ENCODE data around the gene ASRGL1. TPM values are rescaled to one million over a fixed set of nuclear protein-coding genes. Genes with fewer than 3 reads are reported as not detected.

ASRGL1 gene
- total RNA-seq, 2 donors from 2014 or later: 27.6 to 93.0 TPM

DNA sequence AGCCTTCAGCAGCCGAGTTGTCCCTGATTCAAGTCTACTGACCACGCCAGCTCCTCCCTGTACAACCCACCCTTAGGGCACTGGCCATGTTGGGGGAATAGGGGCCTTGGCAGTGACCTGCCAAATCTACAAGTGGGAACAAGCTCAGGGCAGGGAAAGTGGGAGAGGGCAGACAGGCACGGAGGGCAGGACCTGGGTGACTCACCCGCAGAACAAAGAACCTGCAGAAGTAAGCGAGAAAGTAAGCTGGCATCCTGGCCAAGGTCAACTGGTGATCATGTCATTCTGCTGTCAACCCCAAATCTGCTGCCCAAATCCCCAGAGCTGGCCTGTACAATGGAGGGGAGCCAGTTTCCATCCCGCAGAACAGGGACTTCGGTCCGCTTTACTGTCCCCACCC is 73.7 kb downstream of the ASRGL1 start:
- DNase-seq (ENCODE audit: low spot score): no peak
- TF ChIP-seq, protein P1, sequence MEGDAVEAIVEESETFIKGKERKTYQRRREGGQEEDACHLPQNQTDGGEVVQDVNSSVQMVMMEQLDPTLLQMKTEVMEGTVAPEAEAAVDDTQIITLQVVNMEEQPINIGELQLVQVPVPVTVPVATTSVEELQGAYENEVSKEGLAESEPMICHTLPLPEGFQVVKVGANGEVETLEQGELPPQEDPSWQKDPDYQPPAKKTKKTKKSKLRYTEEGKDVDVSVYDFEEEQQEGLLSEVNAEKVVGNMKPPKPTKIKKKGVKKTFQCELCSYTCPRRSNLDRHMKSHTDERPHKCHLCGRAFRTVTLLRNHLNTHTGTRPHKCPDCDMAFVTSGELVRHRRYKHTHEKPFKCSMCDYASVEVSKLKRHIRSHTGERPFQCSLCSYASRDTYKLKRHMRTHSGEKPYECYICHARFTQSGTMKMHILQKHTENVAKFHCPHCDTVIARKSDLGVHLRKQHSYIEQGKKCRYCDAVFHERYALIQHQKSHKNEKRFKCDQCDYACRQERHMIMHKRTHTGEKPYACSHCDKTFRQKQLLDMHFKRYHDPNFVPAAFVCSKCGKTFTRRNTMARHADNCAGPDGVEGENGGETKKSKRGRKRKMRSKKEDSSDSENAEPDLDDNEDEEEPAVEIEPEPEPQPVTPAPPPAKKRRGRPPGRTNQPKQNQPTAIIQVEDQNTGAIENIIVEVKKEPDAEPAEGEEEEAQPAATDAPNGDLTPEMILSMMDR (IDR thresholded peaks at IDR 0.05): no peak
- TF ChIP-seq POLR2AphosphoS5 (IDR thresholded peaks at IDR 0.05): no peak
- no peak for TF ChIP-seq POLR2A (IDR thresholded peaks at IDR 0.05)
- no peaks in the 10 kb centered on the region for H3K4me1 ChIP-seq (replicated peaks)
- no peak overlapping the region for H3K27ac ChIP-seq
- intact Hi-C loops (cut with DNase I): no loop called here
- no peaks in the 10 kb centered on the region for H3K9me3 ChIP-seq
- H3K36me3 ChIP-seq: no peaks in the 10 kb centered on the region
- WGBS: 48% methylated on average over 8 of the region's 8 CpGs
- no peaks in the 10 kb centered on the region for H3K27me3 ChIP-seq (replicated peaks; ENCODE audit: insufficient read depth)
- no peak overlapping the region for H3K4me3 ChIP-seq

DNA sequence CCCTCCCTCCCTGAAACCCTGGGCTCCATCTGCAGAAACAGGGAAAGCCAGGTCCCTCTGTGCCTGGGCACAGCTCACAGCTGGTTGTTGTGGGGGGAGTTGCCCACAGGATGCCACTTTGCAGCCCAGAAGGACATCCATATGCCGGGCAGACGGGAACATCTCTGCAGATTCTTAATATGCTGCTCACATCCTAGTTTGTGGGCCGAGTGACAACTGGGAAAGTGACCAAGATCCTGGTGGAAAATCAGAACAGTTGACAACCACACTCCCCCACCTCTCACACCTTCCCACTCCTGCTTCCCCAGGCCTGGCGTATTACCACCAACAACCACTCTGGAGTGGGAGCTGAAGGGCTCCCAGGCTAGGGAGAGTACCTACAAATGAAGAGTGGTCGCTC is 74.3 kb downstream of the ASRGL1 start:
- H3K27ac ChIP-seq: no peak overlapping the region
- H3K27me3 ChIP-seq (replicated peaks; ENCODE audit: insufficient read depth): no peaks in the 10 kb centered on the region
- H3K36me3 ChIP-seq: no peaks in the 10 kb centered on the region
- TF ChIP-seq POLR2AphosphoS5 (IDR thresholded peaks at IDR 0.05) (no peak), POLR2A (IDR thresholded peaks at IDR 0.05) (no peak)
- TF ChIP-seq, protein P1 (IDR thresholded peaks at IDR 0.05): no peak
- DNase-seq (ENCODE audit: low spot score): no peak
- no peak overlapping the region for H3K4me3 ChIP-seq
- WGBS: 70% methylated on average over 5 of the region's 5 CpGs
- no peaks in the 10 kb centered on the region for H3K4me1 ChIP-seq (replicated peaks)
- intact Hi-C loops (cut with DNase I): no loop called here
- no peaks in the 10 kb centered on the region for H3K9me3 ChIP-seq

DNA sequence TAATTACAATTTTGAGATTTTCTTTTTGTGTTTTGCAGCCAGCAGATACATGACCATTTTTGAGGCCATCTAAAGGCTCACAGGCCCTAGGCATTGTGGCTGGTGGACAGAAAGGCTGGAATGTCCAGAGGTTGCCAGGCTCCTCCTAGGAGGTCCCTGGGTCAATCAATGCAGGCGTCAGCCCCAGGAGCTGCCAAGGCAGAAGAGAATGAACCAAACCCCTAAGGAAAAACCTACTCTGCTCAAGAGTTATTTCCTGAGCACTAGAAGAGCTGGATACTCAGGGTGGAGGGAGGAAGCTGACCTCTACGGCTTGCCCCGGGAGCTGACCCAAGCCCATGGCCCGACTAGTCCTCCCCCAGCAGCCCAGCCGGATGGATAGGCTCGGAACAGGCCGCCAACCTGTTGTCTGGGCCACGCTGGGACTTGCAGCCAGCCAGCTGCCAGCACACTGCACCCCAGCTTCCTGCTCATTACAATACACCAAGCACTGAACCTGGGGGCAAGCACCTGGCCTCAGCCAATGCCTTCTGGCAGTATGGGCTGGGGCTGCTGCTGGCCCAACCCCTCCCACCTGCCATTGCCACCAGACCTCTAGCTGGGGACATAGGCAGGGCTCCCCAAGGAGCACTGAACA is 75.9 kb downstream of the ASRGL1 start:
- no peak overlapping the region for H3K4me3 ChIP-seq
- H3K36me3 ChIP-seq: no peaks in the 10 kb centered on the region
- H3K9me3 ChIP-seq: no peaks in the 10 kb centered on the region
- H3K27ac ChIP-seq: no peak overlapping the region
- TF ChIP-seq, protein P1 (IDR thresholded peaks at IDR 0.05): no peak
- TF ChIP-seq POLR2AphosphoS5 (IDR thresholded peaks at IDR 0.05): no peak
- TF ChIP-seq POLR2A (IDR thresholded peaks at IDR 0.05): no peak
- 64% methylated on average over 8 of the region's 8 CpGs for WGBS
- DNase-seq (ENCODE audit: low spot score): no peak
- H3K27me3 ChIP-seq (replicated peaks; ENCODE audit: insufficient read depth): no peaks in the 10 kb centered on the region
- intact Hi-C loops (cut with DNase I): no loop called here
- no peaks in the 10 kb centered on the region for H3K4me1 ChIP-seq (replicated peaks)

- H3K4me3 ChIP-seq: no peak overlapping the region
- no peak overlapping the region for H3K27ac ChIP-seq
- H3K9me3 ChIP-seq: no peaks in the 10 kb centered on the region
- intact Hi-C loops (cut with DNase I): no loop called here
- H3K36me3 ChIP-seq: no peaks in the 10 kb centered on the region
- H3K27me3 ChIP-seq (replicated peaks; ENCODE audit: insufficient read depth): no peaks in the 10 kb centered on the region
- H3K4me1 ChIP-seq (replicated peaks): no peaks in the 10 kb centered on the region
- no peak for TF ChIP-seq POLR2A (IDR thresholded peaks at IDR 0.05)
- no peak for TF ChIP-seq POLR2AphosphoS5 (IDR thresholded peaks at IDR 0.05)
- TF ChIP-seq, protein P1 (IDR thresholded peaks at IDR 0.05): no peak
- 84% methylated on average over 12 of the region's 12 CpGs for WGBS
- no peak for DNase-seq (ENCODE audit: low spot score)
Observed at GRCh38 chr11:62416596-62416995, 79.3 kb downstream of the ASRGL1 start.

- no peaks in the 10 kb centered on the region for H3K36me3 ChIP-seq
- TF ChIP-seq POLR2AphosphoS5 (IDR thresholded peaks at IDR 0.05) (peak; percentile 9), POLR2A (IDR thresholded peaks at IDR 0.05) (no peak)
- TF ChIP-seq, protein P1 (IDR thresholded peaks at IDR 0.05): no peak
- H3K27ac ChIP-seq: no peak overlapping the region
- DNase-seq (ENCODE audit: low spot score): no peak
- H3K9me3 ChIP-seq: no peaks in the 10 kb centered on the region
- H3K27me3 ChIP-seq (replicated peaks; ENCODE audit: insufficient read depth): no peaks in the 10 kb centered on the region
- no peaks in the 10 kb centered on the region for H3K4me1 ChIP-seq (replicated peaks)
- intact Hi-C loops (cut with DNase I): no loop called here
- WGBS: 71% methylated on average over 5 of the region's 5 CpGs
- H3K4me3 ChIP-seq: no peak overlapping the region
Observed at GRCh38 chr11:62418136-62418535, 80.9 kb downstream of the ASRGL1 start.
